ENCODE measurements around the gene YES1.
"Not testable (repeated sequence)": the region's sequence is repeated elsewhere in the genome, so short reads cannot be mapped to it uniquely, and the experiment has no call there.

YES1 gene

DNA sequence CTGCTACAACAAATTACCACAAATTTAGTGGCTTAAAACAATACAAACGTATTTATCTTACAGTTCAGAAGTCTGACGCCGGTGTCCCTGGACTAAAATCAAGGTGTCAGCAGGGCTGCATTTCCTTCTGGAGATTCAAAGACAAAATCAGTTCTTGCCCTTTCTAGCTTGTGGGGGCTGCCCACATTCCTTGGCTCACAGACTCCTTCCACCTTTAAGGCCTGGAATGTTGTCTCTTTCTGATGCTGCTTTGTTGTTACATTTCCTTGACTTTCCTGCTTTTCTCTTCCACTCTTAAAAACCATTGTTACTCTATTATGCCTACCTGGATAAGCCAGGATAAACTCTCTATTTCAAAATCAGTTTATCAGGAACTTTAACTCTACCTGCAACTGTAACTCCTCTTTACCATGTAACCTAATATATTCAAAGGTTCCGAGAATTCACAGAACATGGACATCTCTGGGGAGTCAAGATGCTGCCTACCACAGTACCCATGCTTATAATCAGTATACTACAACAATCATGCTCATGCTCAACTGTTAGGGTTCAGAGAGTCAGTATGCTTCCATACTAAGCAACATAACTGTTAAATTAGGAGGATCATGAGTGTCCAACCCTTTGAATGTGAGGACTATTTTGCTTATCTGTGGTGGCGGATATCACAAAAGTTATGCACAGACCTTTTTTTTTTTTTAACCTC is 27.4 kb downstream of the YES1 start:
- no peak for DNase-seq (ENCODE audit: low read depth in 3 of 3)

DNA sequence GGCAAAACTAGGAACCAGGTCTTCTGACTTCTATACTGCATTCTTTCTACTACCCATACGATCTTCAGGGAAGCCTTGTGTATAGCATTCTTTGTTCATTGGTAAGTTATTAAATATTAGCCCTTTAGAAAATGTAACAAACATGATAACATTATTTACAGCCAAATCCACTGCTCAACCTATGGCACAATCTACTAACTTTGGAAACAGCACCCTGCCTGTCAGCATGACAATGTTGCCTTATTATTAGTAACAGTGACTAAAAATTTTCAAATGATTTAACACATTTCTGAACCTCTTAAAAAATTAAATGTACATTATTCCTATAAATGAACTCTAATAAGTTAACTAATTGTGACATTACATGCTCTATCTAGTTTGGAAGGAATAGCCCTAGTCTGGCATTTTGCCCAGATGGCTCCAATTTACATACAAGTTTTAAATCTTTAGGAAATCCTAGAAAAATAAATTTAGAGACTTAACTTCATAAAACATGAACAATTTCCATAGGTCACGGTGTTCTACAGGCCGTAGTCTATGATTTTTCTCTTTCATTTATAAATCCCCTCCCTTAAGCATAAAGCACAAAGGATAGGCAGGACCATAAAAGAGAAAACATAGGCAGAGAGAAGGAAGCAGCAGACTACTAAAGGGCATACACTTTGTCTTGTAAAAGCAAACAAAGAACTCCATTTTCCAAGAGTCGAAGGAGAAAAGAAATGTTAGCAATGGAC is 33.7 kb downstream of the YES1 start:
- DNase-seq (ENCODE audit: low read depth in 3 of 3), result no peak

DNA sequence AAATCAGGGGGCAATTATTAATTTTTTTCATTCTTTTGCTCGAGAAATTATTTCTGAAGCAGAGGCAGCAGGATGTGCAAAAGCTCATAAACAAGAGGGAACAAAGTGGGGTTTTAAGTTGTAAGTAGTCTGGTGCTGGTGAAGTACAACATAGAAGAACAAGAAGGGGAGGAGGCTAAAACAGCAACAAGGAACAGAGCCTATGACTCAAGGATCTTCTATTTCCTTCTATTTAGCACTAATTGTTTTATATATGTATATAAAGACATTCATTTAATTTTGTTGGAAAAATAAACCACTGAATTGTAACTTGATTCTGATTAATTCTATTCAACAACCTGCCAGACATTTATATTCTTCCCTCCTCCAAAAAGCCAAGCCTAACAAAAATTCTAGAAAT is 35.0 kb downstream of the YES1 start:
- DNase-seq (ENCODE audit: low read depth in 3 of 3), result no peak

DNA sequence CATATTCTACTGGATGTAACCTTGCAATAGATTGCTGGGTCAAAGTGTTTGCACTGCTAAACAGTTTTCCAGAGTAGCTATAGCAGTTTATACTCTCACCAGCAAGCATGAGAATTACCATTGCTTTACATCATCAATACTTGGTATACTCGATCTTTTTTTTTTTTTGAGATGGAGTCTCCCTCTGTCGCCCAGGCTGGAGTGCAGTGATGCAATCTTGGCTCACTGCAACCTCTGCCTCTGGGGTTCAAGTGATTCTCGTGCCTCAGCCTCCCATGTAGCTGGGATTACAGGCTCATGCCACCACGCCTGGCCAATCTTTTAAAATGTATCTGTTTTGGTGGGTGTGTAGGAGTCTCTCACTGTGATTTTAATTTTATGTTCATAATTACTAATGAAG is 36.0 kb downstream of the YES1 start:
- DNase-seq (ENCODE audit: low read depth in 3 of 3), result not testable (repeated sequence)

DNA sequence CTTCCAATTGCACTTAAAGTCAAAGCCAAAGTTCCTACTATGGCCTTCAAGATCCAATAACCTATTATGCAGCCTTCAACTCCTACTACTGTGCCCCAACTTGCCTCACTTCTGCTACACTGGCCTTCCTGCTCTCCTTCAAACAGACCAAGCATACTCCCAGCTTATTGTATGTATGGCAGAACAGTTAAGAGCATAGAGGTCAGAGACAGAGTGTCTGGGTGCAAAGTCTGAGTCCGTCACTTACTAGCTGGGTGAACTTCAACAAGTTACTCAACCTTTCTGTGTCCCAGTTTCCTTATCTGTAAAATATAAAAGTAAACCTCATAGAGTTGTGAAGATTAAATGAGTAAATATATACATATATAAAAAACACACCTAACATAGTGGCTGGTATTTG is 37.2 kb downstream of the YES1 start:
- no peak for DNase-seq (ENCODE audit: low read depth in 3 of 3)

DNA sequence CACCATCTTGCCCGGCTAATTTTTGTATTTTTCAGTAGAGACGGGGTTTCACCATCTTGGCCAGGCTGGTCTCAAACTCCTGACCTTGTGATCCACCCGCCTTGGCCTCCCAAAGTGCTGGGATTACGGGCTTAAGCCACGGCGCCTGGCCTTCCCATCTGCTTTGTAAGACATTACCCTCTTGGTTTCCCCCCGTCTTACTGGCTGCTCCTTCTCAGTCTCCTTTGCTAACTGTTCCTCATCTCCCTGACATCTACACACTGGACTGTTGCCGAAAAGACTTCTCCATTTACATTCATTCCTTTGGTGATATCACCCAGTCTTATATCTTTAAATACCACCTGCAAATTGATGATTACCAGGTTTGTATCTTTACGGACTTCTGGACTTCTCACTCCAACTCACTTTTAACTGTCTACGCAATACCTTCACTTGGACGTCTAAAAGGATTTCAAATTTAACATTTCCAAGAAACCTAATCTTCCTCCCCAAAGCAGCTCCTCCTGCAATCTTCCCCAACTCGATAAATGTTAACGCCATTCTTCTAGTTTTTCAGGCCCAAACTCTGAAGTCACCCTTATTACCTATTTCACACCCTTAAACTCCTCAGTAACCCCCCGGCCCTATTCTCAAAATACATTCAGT is 37.9 kb downstream of the YES1 start:
- no peak for DNase-seq (ENCODE audit: low read depth in 3 of 3)

DNA sequence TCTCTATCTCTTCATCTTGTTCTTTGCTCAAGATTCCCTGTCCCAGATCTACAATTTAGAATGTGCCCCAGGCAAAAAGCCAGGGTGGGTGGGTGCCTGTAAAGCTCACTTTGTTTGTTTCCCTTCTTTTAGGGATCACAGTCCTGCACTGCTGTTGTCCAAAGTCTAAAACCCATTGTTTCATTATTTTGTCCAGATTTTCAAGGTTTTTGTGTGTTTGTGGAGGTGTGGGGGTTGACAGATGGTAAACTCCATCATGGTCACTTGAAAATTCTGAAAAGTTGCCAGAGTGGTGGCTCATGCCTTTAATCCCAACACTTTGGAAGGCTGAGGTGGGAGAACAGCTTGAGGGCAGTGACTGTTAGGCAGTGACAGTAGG is 41.5 kb downstream of the YES1 start:
- no peak for DNase-seq (ENCODE audit: low read depth in 3 of 3)

DNA sequence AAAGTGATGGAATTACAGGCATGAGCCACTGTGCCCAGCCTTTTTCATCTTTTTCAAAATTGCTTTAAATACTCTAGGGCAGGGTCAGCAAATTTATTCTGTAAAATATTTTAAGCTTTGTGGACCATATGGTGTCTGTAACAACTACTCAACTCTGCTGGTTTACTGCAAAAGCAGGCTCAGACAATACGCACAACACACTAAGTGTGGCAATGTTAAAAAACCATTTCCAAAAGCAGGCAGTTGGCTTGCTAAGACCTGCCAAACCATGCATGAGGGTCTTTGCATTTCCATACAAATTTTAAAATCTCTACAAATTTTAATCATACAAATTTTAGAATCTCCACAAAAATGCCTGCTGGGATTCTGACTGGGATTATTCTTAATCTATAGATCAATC is 44.1 kb downstream of the YES1 start:
- no peak for DNase-seq (ENCODE audit: low read depth in 3 of 3)

DNA sequence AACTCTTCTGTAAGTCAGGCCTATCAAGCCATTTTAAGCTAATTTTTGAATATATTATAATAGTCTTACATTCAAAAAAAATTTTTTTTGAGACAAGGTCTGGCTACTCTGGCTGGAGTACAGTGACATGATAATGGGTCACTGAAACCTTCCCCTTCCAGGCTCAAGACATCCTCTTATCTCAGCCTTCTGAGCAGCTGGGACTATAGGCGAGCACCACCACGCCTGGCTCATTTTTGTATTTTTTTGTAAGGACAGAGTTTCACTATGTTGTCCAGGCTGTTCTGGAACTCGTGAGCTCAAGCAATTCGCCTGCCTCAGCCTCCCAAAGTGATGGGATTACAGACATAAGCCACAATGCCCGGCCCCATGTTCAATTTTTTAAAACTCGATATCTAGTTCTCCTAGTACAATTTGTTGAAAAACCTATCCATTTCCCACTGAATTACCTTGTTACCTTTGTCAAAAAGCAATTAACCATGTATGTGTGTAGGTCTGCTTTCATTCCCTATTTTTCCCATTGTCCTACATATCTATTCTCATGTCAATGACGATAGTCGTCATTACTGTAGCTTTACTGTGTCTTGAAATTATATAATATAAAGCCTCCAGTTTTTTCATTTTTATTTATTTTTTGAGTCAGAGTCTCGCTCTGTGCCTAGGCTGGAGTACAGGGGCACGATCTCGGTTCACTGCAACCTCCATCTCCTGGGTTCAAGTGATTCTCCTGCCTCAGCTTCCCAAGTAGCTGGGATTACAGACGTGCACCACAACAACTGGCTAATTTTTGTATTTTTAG is 44.8 kb downstream of the YES1 start:
- DNase-seq (ENCODE audit: low read depth in 3 of 3), result no peak

DNA sequence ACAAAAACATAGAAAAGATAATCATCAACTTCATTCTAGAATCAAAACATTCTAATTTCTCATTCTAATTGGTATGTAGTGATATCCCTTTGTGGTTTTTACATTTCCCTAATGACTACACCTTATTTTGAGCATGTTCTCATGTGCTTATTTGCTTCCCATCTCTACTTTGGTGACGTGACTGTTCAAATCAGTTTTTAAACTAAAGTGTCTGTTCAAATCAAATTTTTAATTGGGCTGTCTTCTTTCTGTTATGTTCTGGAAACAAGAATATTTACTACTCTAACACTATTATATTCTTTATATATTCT is 45.5 kb downstream of the YES1 start:
- no peak for DNase-seq (ENCODE audit: low read depth in 3 of 3)

DNA sequence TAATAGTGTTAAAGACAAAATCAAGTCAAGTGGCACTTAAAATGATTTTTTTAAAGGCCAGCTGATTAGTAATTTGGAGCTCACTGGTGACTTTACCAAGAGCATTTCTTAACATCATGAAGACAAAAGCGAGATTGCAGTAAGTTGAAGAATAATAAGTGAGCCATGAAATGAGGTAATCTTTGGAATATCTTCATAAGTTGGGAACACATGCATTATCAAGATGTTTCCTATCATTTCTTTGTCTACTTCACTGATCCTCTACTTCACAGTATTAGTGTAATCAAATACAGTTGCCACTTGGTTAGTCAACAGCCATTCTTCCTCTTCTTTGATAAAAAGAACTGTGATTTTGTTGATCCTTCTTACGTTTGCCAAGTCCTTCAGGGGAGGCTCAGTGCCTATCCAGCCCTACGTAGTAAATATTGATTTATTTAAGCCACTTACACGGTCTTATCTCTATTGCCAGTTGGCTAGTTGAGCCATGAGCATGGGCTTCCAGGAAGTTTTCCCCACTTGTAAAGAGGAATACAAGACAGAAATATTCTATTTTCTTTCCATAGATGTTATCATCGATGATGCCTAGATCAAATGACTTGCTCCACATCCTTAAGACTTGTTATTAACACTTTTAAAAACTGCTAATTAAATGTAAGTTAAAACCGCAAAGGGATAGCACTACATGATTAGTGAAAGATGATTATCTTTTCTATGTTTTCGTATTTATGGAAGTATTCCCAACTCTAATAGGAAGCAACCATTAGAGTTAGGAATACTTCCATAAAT is 46.1 kb downstream of the YES1 start:
- DNase-seq (ENCODE audit: low read depth in 3 of 3), result no peak

DNA sequence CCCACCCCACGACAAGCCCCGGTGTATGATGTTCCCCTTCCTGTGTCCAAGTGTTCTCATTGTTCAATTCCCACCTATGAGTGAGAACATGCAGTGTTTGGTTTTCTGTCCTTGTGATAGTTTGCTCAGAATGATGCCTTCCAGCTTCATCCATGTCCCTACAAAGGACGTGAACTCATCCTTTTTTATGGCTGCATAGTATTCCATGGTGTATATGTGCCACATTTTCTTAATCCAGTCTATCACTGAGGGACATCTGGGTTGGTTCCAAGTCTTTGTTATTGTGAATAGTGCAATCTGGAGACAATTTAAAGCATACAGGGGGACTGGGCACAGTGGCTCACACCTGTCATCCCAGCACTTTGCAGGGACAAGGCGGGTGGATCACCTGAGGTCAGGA is 52.2 kb downstream of the YES1 start:
- DNase-seq (ENCODE audit: low read depth in 3 of 3), result not testable (repeated sequence)

DNA sequence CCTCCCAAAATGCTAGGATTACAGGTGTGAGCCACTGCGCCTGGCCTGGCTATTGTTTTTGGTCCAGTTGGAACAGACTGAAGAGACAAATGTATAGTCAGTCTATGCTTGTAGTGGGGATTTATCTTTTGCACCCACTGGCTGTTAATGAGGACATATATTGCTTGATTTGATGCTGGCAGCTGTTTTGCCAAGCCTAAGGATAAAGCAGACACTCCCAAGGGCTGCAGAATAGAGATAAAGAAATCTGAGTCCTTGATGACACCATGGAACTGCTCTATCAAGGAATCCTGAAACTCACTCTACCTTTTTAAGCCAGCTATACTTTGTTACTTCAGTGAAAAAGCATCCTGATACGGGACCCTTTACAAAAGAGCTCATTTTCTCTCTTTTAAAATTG is 56.5 kb downstream of the YES1 start:
- DNase-seq (ENCODE audit: low read depth in 3 of 3), result no peak

DNA sequence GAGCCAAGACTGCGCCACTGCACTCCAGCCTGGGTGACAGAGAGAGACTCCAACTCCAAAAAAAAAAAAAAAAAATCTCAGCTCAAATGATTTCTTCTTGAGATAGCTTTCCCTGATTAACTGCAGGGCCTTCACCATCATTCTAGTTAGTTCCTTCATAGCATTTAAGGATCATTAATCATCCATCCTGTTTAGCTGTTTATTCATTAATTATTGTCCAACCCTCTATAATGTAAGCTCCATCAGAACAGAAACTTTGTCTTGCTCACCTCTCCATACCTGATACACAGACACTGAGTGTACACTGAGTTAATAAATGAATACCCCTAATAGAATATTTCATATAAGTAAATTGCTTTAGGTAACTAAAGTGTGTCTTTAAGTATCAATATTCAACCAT is 57.4 kb downstream of the YES1 start:
- DNase-seq (ENCODE audit: low read depth in 3 of 3), result no peak

DNA sequence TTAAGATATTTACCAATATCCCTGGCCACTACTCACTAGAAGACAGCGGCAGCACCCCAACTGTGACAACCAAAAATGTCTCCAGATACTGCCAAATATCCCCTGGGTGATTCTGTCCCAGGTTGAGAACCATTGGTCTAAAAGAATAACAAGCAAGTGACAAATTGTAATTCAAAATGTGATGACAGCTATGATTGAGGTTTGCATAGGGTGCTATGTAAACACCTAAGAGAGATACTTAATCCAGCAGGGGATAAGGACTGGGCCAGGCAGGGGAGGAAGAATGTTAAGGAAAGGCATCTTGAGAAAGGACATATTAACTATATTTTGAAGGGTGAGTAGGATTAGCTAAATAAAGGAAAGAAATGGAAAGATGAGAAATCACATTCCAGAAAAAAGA is 61.6 kb downstream of the YES1 start:
- DNase-seq (ENCODE audit: low read depth in 3 of 3), result no peak

DNA sequence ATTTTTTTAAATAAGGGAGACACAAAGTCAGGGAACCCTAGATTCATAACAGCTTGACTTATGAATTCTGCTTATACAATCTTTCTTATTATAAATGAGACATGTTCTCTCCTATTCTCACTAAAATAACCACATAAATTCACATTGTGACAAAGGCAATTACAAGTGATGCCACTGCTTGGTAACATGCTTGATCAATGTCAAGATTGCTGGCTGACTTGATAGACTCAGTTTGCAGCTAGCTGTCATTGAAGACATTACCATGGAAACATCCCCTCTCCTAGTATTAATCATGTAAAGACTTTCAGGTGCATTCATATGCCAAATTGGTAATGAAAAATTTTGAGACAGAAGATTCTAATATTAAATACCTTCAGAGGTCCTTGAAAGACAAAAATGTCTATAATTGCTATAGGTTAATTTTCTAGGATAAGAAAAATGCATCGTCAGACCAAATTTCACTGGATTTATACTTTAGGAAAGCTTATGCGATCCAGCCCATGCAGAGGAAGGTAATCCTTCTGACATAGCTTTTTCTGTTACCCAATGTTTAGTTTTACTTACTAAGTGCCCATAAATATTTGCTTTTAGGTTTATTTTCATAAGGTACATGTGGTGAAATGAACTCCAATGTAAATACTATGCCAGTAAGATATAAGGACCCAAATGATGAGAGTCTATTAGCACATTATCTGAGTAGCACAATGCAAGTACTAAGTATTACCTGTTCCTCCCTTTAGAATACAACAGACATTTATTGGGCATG is 67.0 kb downstream of the YES1 start:
- DNase-seq (ENCODE audit: low read depth in 3 of 3), result no peak

DNA sequence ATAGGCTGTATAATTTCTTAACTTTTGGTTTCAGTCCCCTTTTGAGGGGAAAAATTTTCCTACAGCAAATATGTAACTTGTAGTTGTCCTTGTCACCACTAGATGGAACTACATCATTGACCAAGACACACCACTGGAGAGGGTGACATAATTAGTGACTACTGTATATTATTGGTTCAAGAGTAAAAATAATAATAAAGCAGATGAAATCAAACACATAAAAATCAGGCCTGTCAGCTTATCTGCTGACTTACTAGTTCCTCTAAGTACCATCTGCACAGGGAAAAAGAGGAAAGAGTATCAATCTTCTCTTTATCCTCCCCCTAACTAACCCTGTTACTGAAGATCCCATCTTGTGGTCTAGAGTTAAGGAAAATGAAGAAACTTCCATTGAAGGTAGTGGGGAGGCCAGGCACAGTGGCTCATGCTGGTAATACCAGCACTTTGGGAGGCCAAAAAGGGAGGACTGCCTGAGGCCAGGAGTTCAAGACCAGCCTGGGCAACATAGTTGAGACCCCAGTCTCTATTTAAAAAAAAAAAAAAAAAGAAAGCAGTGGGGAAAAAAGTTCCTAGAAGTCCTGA is 70.0 kb downstream of the YES1 start:
- DNase-seq (ENCODE audit: low read depth in 3 of 3), result no peak

DNA sequence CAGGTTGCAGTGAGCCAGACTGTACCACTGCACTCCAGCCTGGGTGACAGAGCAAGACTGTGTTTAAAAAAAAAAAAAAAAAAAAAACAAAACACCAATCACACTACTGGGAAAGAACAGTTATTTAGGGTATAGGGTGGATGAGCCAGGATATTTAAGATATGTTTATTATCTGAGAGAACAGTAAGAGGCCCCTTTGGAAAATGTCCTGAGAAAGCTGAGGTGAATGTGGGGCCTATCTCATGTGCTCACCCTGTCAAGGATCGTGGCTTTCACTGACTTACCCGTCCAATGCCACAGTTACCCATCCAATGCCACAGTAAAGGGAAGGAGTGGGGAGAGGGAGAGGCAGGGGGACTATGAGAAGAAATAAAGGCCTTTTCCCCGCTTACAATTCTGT is 79.7 kb downstream of the YES1 start:
- DNase-seq (ENCODE audit: low read depth in 3 of 3), result no peak

DNA sequence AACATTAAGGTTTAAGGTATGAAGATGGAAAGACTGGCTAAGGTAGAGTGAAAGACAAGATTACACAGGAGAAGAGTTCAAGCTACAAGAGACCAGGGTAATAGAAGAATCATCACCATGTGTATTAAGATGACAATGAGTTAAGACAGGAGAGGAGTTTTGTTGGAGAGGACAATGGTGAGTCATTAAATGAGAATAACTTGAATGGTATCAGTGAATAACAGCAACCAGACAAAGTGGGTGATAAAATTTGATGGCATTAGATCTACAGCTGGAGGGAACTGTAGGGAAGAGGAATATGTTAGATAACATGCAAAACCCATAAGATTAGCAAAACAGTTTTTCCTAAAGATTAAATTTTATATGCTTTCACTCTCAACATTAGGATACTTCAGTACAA is 80.9 kb downstream of the YES1 start:
- no peak for DNase-seq (ENCODE audit: low read depth in 3 of 3)

DNA sequence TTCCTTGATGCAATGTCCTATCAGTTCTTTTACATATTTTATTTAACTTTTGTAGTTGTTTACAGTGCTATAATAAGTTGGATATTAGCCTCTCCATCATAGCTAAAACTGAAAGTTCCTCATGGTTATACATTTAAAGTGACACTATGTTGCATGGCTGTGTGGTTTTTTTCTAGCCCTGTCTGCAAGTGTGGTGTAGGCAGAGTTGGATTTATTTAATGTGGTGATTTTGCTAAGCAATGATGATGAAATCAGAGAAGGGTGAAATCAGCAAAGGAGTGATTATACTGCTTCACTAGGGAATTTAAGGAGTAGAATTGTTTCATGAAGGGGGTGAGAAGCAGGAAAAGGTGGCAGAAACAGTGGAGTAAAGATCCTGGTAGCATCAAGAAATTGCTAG is 81.3 kb downstream of the YES1 start:
- no peak for DNase-seq (ENCODE audit: low read depth in 3 of 3)

DNA sequence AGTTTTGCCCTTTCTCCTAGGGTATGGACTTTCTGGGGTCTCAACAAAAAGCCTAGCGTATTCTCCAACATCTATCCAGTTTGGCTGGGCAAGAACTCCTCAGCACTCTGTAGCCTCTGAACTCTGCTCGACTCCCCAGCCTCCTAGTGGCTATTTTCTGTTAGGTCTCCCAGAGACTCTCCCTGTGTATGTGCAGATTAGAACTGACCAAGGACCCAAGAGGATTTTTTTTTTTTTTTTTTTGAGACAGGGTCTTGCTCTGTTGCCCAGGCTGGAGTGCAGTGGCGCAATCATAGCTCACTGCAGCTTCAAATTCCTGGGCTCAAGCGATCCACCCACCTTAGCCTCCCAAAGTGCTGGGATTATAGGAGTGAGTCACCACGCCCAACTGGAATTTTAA is 81.9 kb downstream of the YES1 start:
- DNase-seq (ENCODE audit: low read depth in 3 of 3), result not testable (repeated sequence)

All from stimulated activated CD4-positive, alpha-beta T cell treated with anti-CD3 and anti-CD28 coated beads, TNF-alpha, amount 100 ng/mL, for 4 hours (primary cell).